K562 (cell line): ENCODE results near the gene RRP9. TPM values are rescaled to one million over a fixed set of nuclear protein-coding genes. Genes with fewer than 3 reads are reported as not detected.
A peak's percentile ranks its signal among the peaks of the same experiment; 100 is the strongest.

ENCODE experiments used
- EGR1 ChIP-seq: fragments of 450-650 bp; conservative IDR thresholded peaks from 2 replicates; pipeline ENCODE4 v1.6.1; 2017; ENCODE audit warnings: mild to moderate bottlenecking
- ESRRA ChIP-seq: fragments of 450-650 bp; IDR thresholded peaks from 2 replicates; pipeline ENCODE4 v1.6.1; 2014; ENCODE audit warnings: low read depth, mild to moderate bottlenecking, moderate library complexity, borderline replicate concordance
- ETS2 ChIP-seq: IDR thresholded peaks from 2 replicates; pipeline ENCODE4 v1.6.1; 2016; ENCODE audit warnings: borderline replicate concordance, missing genetic modification characterization, mild to moderate bottlenecking, moderate library complexity, missing compliant biosample characterization; ENCODE audit not compliant: poor library complexity, severe bottlenecking
- FUS ChIP-seq: fragments of 200-400 bp; formaldehyde crosslinking; optimal IDR thresholded peaks from 2 replicates; pipeline ENCODE3; 2017; ENCODE audit warnings: low read depth, low read length
- JUNB ChIP-seq: fragments of 450-650 bp; formaldehyde crosslinking; conservative IDR thresholded peaks from 2 replicates; pipeline ENCODE4 v1.4.0; 2020; ENCODE audit warnings: mild to moderate bottlenecking
- KAT2B ChIP-seq: IDR thresholded peaks from one replicate; pipeline ENCODE4 v1.6.1; 2012; ENCODE audit warnings: low read depth, mild to moderate bottlenecking, control low read depth, inconsistent platforms, low read length, moderate library complexity
- KDM4B ChIP-seq, 2 experiments: fragments of 450-650 bp in 1 of 2; sonication (generic) in 1 of 2; IDR thresholded peaks; 2 replicates each; pipeline ENCODE4 v1.6.1; 2016 to 2017; ENCODE audit warnings: borderline replicate concordance in 2 of 2, antibody characterized with exemption in 1 of 2, low read depth in 1 of 2, mild to moderate bottlenecking in 1 of 2
- MEF2D ChIP-seq: conservative IDR thresholded peaks from 2 replicates; pipeline ENCODE4 v1.6.1; 2016; ENCODE audit warnings: low read depth, missing genetic modification characterization, missing compliant biosample characterization
- MLLT1 ChIP-seq, 2 experiments: fragments of 450-650 bp; IDR thresholded peaks; 2 replicates each; pipeline ENCODE4 v1.6.1; 2016
- NR2C1 ChIP-seq, 2 experiments: fragments of 450-650 bp; IDR thresholded peaks; 2 replicates each; pipeline ENCODE4 v1.6.1; 2017; ENCODE audit warnings: mild to moderate bottlenecking in 2 of 2, antibody characterized with exemption in 1 of 2, inconsistent platforms in 1 of 2, missing compliant biosample characterization in 1 of 2, missing genetic modification characterization in 1 of 2
- POLR2B ChIP-seq: fragments of 450-650 bp; IDR thresholded peaks from 2 replicates; pipeline ENCODE4 v1.6.1; 2018; ENCODE audit warnings: low read depth; ENCODE audit not compliant: partially characterized antibody
- RFX7 ChIP-seq: fragments of 250-450 bp; sonication (Bioruptor Pico); IDR thresholded peaks from 2 replicates; pipeline ENCODE4 v1.5.1; 2021; ENCODE audit warnings: mild to moderate bottlenecking
- SAFB ChIP-seq: fragments of 200-400 bp; formaldehyde crosslinking; IDR thresholded peaks from 2 replicates; pipeline ENCODE4 v1.6.1; 2017; ENCODE audit warnings: low read depth, low read length, borderline replicate concordance
- SOX6 ChIP-seq: fragments of 450-650 bp; IDR thresholded peaks from 2 replicates; pipeline ENCODE4 v1.6.1; 2014; ENCODE audit warnings: mild to moderate bottlenecking
- STAG1 ChIP-seq: sonication (generic); formaldehyde crosslinking; IDR thresholded peaks from 2 replicates; pipeline ENCODE4 v1.5.0; 2020; ENCODE audit warnings: missing genetic modification reagents, borderline replicate concordance
- WHSC1 ChIP-seq: IDR thresholded peaks from one replicate; pipeline ENCODE4 v1.6.1; 2012; ENCODE audit warnings: low read length, control low read depth, inconsistent platforms
- ZNF23 ChIP-seq: fragments of 250-450 bp; sonication (Bioruptor Pico); IDR thresholded peaks from 2 replicates; pipeline ENCODE4 v1.4.0; 2020; ENCODE audit warnings: mild to moderate bottlenecking
- ZNF239 ChIP-seq: fragments of 250-450 bp; sonication (Bioruptor Pico); IDR thresholded peaks from 2 replicates; pipeline ENCODE4 v1.4.0; 2020; ENCODE audit warnings: mild to moderate bottlenecking
- ZNF644 ChIP-seq: fragments of 200-800 bp; sonication (Bioruptor generic); IDR thresholded peaks from 2 replicates; pipeline ENCODE4 v1.6.1; 2016; ENCODE audit warnings: low read depth, missing genetic modification characterization, missing compliant biosample characterization
- polyA plus RNA-seq, 8 experiments: library from polyadenylated mRNA; depleted of rRNA in 4 of 8; stranded (reverse) in 5 of 8; unstranded in 3 of 8; fragments of >200 nt; fragmentation: Nextera tagmentation in 2 of 8; fragmentation: Illumina TruSeq in 1 of 8; extraction: Ambion mirVana in 2 of 8; extraction: Trizol in 1 of 8; gene quantifications; 2 replicates each; pipeline versions ENCODE4 v1.2.1 to v1.2.3, GENCODE V29; 2011 to 2014; ENCODE audit warnings: inconsistent platforms in 1 of 8, missing spikeins in 1 of 8
- total RNA-seq, 7 experiments: library from RNA; depleted of rRNA in 6 of 7; stranded (reverse); fragments of >200 nt in 6 of 7; fragmentation: Illumina TruSeq in 2 of 7; extraction: Trizol in 2 of 7; gene quantifications; 2 replicates each; pipeline versions ENCODE4 v1.2.1 to v1.2.3, GENCODE V29; 2011 to 2021; ENCODE audit warnings: low replicate concordance in 1 of 7
- TF ChIP-seq, protein P1 (sequence below): fragments of 450-650 bp; conservative IDR thresholded peaks from 2 replicates; pipeline ENCODE4 v1.6.1; 2016; ENCODE audit warnings: missing genetic modification characterization, low read depth, mild to moderate bottlenecking, control low read depth, missing compliant biosample characterization
- TF ChIP-seq, protein P2 (sequence below): sonication (generic); formaldehyde crosslinking; IDR thresholded peaks from 2 replicates; pipeline ENCODE4 v1.8.0; 2022; ENCODE audit warnings: mild to moderate bottlenecking, missing genetic modification reagents
- TF ChIP-seq, protein P3 (sequence below): sonication (generic); formaldehyde crosslinking; IDR thresholded peaks from 2 replicates; pipeline ENCODE4 v1.8.0; 2022; ENCODE audit warnings: mild to moderate bottlenecking, missing genetic modification reagents

RRP9 gene
- total and polyA plus RNA-seq, 9 of the 15 experiments (the other 6 are each of a cell fraction or from before 2014, with no cell fraction given) = 5.2 to 67.0 (median 45.9) TPM

DNA sequence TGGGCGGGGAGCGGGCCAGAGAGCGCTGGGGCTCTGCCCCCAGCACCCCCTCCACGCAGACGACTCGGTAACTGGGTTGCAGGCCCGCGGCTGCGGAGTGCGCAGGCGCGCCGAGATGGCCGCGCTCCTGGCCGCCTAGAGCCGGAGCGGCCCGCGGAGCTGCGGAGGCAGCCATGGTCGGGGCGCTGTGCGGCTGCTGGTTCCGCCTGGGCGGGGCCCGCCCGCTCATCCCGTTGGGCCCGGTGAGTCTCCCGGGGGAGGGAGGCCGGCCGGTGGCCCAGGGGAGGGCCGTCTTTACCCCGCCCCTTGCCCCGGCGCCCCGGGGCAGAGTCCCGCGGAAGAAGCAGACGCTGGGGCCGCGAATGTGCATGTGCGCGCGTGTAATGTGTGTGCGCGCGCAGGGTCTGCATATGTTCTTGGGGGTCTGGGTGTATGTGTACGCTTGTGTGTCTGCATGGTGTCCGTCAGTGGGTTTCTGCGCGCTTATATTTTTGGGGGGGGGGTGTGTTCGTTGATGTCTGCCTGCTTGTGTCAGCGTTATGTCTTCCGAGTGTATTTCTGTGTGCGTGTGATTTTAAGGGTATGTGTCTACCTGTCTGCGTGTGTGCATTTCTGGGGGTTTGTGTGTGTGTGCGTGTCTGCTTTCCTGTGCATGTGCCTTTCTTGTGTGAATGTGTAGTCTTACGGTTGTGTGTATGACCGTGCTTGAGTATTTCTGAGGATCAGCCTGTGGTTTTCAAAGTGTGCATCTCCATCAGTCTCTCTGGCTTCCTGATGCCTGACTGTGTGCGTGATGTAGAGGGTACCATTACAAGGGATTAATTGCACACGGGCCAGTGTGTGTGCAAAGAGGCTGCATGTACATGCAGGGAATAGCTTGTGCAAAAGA lies 33.5 kb upstream of the RRP9 start, which contains the start of gene ABHD14A (continued):
- TF ChIP-seq MLLT1 (IDR thresholded peaks at IDR 0.05) = peak; percentile 31 to 72; a peak in 1 of 4 replicates
- TF ChIP-seq, protein P1, sequence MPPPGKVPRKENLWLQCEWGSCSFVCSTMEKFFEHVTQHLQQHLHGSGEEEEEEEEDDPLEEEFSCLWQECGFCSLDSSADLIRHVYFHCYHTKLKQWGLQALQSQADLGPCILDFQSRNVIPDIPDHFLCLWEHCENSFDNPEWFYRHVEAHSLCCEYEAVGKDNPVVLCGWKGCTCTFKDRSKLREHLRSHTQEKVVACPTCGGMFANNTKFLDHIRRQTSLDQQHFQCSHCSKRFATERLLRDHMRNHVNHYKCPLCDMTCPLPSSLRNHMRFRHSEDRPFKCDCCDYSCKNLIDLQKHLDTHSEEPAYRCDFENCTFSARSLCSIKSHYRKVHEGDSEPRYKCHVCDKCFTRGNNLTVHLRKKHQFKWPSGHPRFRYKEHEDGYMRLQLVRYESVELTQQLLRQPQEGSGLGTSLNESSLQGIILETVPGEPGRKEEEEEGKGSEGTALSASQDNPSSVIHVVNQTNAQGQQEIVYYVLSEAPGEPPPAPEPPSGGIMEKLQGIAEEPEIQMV = no peak
- no peak for TF ChIP-seq SOX6
- TF ChIP-seq STAG1 (CRISPR knock-in tag) = no peak
- no peak for TF ChIP-seq ETS2 (tag)
- no peak for TF ChIP-seq EGR1
- TF ChIP-seq ZNF23 (CRISPR knock-in tag) = no peak
- no peak for TF ChIP-seq ZNF239 (CRISPR knock-in tag)
- TF ChIP-seq, protein P2, sequence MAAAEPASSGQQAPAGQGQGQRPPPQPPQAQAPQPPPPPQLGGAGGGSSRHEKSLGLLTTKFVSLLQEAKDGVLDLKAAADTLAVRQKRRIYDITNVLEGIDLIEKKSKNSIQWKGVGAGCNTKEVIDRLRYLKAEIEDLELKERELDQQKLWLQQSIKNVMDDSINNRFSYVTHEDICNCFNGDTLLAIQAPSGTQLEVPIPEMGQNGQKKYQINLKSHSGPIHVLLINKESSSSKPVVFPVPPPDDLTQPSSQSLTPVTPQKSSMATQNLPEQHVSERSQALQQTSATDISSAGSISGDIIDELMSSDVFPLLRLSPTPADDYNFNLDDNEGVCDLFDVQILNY (CRISPR knock-in tag) = no peak
- TF ChIP-seq WHSC1 = no peak
- no peak for TF ChIP-seq SAFB
- no peak for TF ChIP-seq POLR2B
- TF ChIP-seq RFX7 (CRISPR knock-in tag) = no peak
- no peak for TF ChIP-seq ZNF644 (tag)
- no peak for TF ChIP-seq ESRRA
- TF ChIP-seq JUNB (CRISPR knock-in tag) = no peak
- TF ChIP-seq MEF2D (tag) = no peak
- TF ChIP-seq NR2C1 (IDR thresholded peaks at IDR 0.05) = no peak
- no peak for TF ChIP-seq NR2C1 (tag; IDR thresholded peaks at IDR 0.05)
- no peak for TF ChIP-seq KAT2B
- no peak for TF ChIP-seq KDM4B (IDR thresholded peaks at IDR 0.05; ENCODE audit: borderline replicate concordance in 2 of 2, low read depth in 1 of 2)
- no peak for TF ChIP-seq FUS
- TF ChIP-seq, protein P3, sequence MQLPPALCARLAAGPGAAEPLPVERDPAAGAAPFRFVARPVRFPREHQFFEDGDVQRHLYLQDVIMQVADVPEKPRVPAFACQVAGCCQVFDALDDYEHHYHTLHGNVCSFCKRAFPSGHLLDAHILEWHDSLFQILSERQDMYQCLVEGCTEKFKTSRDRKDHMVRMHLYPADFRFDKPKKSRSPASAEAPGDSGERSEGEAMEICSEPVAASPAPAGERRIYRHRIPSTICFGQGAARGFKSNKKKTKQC (CRISPR knock-in tag) = no peak
